Stimulated activated CD8-positive, alpha-beta memory T cell treated with anti-CD3 and anti-CD28 coated beads, Interleukin-2, amount 100 ng/mL, for 1 hour (primary cell): Measurements from ENCODE around the gene NDUFA9.

Source experiments
- DNase-seq, 2 donors: peaks; one replicate each; pipeline ENCODE4 v3.0.0-alpha.2; 2020; ENCODE audit warnings: low read depth in 2 of 2

Gene NDUFA9

DNA sequence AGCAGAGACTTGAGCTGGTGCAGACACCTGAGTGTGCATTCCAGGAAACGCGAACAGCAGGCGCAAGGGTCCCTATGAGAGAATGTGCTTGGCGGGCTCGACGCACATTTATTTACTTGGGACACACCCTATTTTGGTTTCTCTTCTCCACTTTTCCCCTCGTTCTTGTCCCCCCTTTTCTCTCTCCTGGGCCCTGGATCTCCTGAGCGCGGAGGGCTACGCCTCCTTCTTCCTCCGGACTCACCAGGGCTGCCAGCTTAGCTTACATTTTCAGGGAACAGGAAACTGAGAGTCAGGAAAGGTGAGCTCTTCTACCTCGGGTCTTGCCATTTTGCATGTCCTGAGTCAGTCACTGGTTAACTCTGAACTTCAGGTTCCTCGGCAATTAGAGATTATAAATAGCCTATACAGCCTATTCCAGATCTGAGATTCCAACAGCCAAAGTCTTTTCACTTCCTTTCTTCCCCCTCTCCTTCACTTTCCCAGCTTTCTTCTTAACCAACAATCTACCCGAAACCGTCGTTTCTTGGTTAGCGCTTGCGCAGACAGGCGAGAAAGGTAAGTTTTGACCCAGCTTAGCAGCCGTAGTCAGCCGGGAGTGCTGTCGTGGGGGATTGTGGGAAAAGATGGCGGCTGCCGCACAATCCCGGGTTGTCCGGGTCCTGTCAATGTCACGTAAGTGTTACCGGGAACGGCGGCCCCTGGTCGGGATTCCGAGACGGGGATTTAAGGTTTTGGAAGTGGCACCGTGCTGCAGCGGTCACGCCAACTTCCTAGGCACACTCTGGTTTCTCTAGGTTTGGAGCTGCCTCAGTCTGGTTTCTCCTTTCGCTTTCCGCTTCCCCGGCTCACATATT, at the start of gene NDUFA9, which contains the start of gene AKAP3:
TSS of gene NDUFA9 (plus strand) at position 614 of the 857 bp plus-strand sequence. CDS start at position 627, 13 bp downstream.
TSS of gene AKAP3 (minus strand) at position 551 of the 857 bp plus-strand sequence. CDS start 10,855 bp downstream, outside the sequence.
- peak; percentile 39 to 56 for DNase-seq

DNA sequence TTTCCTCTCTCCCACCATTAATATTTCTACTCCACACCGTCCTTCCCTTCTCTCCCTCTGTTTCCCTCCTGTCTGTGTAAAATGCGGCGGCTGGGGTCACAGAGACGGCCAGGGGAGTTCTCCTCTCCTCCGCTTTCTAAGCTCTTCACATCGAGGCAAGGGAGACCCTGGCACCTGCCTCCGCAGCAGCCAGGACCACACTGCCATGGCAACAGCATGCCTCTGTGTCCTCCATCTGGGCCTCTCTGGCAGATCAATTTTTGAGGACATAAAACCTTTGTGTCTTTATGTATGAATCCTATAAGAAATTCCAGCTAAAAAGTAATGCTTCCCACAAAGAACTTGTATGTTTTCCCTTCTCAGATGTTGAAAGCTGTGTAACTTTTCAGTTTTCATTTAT, 45.5 kb upstream of the NDUFA9 start:
- DNase-seq: no peak

DNA sequence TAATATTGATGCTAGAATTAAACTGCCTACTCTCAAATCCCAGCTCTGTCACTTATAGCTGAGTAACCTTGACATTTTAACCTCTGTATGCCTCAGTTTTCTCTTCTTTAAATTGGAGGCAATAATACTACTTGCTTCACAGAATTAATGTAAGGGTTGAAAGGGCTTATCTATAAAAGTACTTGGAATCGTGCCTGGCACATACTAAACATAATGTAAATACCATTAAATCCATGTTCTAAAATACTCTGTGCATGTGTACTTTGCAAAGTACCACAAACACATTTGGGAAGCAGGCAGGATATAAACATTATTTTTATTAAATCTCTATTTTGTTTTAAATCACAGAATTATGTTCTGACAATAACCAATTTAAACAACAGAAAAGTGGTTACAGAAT, 45.0 kb upstream of the NDUFA9 start:
- no peak for DNase-seq

DNA sequence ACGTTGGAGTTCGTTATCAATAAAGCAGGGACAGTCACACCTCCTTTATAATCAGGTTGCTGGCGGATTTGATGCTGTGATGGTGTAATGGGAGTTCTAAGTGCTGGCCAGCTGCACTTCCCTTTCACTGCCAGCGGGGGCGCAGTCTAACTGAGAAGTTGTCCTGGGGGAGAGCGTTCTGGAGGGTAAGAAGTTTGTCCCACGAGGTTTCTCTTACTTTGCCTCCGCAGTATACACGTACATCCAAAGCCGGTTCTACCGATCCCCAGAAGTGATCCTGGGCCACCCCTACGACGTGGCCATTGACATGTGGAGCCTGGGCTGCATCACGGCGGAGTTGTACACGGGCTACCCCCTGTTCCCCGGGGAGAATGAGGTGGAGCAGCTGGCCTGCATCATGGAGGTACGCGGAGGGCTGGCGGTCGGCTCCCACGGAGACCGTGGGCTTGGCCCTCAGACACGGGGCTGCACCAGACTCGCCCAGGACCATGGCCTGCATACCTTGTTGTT, 44.2 kb upstream of the NDUFA9 start:
- peak; percentile 60 to 62 for DNase-seq

DNA sequence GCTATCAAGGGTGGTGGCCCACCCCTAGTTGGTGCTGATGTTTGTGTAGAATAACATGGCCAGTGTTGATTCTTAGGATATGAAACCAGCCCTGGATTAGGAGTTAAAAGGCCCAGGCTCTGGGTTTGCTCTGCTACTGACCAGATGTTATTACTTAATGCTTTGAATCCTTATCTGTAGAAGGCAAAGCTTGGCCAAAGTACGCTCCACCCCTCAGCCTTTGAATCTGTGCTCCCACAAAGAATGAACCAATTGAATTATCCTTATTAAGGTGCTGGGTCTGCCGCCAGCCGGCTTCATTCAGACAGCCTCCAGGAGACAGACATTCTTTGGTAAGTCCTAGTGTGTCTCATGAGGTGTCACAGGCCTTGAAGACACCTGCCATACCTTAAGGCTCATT, 41.9 kb upstream of the NDUFA9 start:
- DNase-seq: no peak

DNA sequence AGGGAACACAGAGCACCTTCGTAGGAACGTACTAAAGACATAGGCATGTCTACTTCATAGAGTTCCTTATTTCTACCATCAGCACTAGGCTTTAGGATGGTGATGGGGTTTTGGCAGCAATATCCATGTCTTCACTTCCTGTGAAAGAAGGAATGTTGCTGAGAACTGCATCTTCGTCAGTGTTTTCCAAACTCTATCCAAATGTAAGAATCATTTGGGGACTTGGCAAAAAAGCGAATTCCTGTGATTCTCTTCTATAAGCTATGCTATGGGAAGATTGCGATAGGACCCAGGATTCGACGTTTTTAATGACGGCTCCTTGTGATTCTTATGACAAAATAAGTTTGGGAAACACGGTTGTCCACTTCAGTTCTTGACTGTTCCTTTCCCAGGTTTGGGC, 39.8 kb upstream of the NDUFA9 start:
- DNase-seq: no peak

DNA sequence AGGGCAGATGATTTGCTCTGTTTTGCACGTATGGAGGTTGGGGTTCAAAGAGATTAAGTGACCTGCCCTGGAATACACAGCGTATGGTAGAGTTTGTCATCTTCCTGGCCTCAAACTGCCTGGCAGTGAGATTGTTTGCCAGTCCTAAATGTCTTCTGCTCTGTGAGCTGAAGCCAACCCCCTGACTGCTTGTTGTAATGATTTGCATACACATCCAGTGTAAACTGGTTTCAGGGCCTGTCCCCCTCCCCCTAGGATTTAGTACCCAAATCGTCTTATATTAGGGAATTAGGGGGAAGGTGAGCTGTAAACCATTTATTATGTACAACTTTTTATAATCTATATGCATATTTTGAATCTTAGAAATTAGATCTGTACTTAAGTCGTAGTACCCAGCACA, 38.4 kb upstream of the NDUFA9 start:
- no peak for DNase-seq

DNA sequence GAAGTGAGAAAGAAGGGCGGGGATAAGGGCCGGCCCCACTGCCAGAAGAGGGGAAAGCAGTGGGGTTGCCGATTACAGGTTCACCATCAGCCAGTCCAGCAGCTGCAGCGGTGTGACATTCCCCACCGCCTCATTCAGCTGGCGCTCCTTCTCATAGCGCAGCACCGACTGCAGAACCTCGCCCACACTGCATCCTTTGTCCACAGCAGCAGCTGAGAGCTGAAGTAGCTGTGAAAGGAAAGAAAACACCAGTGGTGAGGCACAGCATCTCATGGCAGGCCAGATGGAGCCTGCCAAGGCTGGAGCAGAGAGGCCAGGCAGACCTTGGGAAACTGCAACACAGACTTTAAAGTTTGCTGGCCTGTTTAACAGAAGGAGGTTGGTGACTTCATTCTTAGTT, 33.2 kb upstream of the NDUFA9 start:
- no peak for DNase-seq

DNA sequence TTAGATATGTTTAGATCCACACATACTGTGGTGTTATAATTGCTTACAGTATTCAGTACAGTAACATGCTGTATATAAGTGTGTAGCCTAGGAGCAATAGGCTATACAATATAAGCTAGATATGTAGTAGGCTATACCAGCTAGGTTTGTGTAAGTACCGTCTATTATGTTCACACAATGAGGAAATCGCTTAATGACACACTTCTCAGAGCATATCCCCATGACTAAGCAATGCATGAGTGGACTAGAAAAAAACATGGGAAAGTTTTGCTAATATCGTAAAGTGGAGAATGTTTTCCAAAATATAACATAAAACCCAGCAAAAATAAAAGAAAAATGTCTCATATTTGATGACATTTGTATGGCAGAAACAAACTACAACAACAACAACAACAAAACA, 27.4 kb upstream of the NDUFA9 start:
- no peak for DNase-seq

DNA sequence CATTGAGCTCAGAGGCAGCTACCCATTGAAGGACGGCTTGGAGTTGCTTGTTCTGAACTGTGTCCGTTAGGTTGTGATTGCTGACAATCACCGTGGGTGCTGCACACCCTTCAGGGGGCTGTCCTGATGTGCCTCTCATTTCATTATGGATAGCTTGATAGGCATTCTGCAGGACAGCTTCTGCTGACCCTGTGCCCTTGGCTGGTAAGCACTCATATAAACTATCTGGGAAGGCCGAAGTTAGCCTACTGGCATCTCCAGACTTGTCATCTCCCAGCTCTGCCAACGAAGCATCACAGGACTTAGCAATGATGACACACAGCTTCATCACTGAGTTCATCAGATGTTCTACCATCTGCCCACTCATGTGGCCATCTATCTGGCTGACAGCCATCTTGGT, 22.4 kb upstream of the NDUFA9 start:
- DNase-seq: no peak

DNA sequence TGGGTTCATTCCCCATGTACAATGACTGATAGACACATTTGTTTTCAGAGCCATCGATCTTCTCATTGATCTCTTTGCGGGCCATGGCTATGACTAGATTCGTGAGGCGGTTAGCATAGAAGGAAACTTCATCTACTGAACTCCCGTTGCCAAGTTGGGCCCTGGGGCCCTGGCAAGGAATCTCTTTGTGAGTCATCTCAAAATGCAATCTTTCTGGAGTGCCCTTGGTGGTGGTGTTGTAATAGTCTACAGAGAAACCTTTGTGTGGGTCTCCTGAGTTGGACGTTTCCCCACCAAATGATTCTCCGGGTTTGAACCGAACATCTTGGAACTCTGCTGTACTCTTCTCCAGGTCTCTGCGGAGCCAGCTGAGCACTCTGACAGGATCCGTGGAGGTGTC, 20.5 kb upstream of the NDUFA9 start:
- no peak for DNase-seq

DNA sequence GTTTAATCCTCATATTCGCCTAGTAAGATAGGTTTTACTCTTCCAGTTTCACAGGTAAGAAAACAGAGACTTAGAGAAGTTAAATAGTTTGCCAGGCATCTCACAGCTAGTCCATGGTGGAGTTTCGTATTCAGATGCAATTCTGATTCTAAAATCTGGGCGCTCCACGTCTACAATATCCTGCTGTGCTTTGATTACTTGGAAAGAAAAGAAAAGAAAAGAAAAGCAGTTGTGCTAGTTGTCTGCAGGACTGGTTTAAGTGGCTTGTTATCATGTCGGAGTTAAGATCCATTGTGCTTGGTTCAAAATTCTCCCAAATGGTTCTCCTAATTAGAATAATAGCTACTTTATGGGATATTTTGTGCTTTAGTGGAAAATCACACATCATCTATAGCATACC, 18.7 kb upstream of the NDUFA9 start:
- no peak for DNase-seq

DNA sequence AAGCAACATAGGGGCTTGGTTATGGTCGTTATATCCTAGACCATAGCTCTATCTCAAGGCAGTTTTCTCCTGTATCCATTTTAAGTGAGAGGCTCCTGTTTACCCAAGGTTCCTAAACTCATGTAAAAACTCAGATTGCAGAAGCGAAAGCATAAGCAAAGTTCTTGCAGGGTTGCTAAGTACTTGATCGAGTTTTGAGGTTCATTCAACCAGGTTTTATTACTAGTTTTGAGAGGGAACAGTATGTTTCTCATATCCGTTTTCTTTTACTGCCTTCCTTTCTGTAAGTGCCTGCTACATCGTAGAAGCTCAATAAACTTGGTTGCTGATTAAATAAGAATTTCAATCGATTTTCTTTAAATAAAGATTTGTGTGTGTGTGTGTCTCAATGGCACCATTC, 5.2 kb upstream of the NDUFA9 start:
- DNase-seq: no peak

DNA sequence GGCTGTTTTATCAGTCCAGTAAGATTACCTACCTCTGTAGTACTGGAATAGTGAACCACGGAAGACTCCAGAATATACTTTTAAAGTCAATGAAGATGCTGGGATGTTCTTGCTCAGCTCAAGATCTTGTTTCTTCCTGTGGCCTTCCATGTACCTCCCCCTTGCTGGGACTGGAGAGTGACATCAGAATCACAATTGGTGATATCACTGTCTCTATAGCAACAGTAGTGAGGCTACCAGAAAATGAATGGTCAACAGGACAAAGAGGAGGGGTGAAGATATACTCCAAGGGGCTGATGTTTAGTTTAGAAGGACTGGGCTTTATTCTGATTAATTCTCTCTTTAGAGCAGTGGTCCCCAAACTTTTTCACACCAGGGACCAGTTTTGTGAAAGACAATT, 3.9 kb upstream of the NDUFA9 start:
- DNase-seq: no peak

DNA sequence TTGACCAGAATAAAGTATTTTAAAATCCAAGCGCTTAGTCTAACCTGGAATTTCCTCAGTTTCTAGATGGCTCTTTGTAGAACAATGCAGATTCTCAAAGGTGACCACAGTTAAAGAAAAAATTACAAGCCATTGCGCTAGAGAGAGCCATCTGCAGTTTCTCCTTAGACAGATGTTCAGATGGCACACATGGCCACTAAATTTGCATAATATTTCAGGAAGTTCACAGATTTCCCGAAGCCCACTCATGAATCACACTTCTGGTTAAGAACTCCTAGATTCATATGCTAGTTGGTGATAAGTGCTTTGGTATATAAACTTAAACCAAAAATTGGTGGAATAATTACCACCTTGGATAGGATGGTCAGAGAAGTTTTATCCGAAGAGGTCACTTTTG, 812 bp upstream of the NDUFA9 start:
- no peak for DNase-seq

DNA sequence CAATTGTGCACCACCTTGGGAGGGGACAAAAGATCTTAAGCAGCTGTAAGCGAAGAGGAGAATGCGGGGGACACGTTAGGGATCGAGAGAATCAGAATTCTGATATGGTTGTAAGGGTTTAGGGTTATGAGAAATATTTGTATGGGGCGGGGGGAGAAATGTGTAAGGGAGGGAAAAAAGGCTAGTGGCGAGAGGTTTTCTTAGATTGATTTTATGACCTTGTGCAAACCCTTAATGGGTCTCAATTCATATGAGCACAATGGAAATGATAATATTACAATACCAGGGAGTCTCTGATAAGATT, 396 bp downstream of the NDUFA9 start:
- no peak for DNase-seq

DNA sequence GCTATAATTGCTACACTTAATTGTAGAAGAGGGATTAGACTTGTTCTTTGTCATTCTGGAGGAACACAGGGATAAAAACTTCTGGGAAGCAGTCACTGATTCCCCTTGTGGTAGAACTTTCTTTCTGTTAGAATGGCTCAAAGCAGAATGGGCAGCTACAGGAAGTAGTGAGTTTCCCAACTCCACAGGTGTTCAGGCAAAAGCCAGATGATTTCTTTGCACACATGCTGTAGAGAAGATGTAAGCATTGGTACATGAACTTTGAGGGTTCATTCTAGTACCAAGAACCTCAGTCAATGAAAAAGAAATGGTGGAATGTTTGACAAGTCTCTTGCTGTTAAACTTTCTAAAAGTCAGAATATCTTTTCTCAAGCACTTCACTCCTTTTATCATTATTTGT, 4.3 kb downstream of the NDUFA9 start:
- no peak for DNase-seq

DNA sequence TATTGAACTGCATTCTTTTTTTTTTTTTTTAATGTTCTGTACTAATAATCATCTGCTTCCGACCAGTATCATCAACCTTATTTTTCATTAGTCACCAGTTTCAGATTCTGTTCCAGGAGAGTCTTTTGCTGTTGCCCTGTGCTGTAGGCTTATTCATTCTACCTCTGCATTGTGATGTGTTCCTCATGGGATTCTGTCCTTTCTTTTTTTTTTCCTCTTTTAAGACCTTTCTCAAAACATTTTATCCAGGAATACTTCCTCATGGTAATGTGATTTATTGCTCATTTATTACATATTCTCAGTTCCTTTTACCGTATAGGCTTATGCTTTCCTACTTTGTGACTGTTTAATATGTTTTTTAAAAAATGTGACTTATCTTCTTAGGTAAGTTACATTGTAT, 4.8 kb downstream of the NDUFA9 start:
- no peak for DNase-seq

DNA sequence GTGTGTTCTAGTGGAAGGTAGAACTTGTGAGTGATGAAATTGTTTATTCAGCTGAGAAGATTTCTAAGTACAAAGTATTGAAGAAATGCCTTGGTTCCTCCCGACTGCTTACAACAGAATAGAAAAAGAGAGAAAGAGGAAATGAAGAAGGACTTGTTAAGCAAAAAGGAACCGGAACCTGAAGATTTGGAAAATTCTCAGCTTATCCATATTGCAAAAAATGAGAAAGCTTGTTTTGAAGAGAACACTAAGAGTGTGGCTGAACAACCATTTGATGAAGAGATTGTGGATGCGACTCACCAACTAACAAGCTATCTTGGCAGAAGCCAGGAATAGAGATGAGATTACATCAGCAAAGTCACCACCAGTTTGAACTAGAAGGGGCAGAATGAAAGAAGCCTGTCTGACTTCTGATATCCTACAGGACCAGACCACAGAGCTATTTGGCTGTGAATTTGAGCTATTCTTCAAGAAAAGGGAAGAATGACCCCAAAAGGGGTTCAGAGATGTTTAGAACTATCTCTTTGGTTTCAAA, 15.1 kb downstream of the NDUFA9 start:
- no peak for DNase-seq

DNA sequence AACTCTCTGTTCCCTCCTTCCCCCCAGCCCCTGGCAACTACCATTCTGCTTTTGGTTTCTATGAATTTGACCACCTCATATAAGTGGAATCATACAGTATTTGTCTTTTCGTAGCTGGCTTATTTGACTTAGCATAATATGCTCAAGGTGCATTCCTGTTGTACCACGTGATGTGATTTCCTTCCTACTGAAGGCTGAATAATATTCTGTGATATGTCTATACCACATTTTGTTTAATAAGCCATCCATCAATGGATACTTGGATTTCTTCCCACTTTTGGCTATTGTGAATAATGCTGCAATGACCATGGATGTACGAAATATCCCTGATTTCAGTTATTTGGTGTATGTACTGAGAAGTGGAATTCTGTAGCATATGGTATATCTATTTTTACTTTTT, 16.3 kb downstream of the NDUFA9 start:
- DNase-seq: no peak

DNA sequence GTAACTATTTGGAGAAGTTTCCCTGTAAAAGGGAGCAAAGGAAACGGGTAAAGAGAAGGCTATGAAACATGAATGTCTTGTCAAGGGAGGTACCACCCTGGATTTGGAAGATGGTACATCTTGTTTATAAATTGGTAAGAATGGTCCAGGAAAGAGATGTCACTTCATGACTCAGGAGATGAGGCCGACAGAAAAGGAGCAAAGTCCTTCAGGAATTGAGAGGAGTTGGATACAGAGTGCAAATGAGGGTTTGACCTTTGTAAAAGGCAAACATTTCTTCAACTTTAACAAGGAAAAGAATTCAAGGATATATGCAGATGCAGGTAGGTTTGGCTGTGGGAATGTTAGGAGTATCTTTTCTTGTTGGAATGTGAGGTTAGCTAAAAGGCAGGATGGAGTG, 30.8 kb downstream of the NDUFA9 start:
- no peak for DNase-seq

DNA sequence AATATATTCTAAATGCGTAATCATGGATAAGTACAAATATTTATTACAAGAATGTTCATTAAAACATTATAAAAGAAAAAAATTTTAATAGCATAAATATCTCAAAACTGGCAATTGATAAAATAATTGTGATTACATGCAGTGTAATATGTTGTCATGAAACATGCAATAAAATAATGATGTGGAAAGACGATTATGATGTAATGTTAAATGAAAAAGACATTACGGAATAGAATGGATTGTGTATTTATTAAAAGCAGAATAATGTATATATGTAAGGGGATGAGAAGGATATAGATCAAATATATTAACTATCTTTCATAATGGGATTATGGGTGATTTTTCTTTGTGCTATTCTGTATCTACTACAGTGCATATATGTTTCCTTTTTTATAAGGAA, 32.8 kb downstream of the NDUFA9 start:
- DNase-seq: no peak

DNA sequence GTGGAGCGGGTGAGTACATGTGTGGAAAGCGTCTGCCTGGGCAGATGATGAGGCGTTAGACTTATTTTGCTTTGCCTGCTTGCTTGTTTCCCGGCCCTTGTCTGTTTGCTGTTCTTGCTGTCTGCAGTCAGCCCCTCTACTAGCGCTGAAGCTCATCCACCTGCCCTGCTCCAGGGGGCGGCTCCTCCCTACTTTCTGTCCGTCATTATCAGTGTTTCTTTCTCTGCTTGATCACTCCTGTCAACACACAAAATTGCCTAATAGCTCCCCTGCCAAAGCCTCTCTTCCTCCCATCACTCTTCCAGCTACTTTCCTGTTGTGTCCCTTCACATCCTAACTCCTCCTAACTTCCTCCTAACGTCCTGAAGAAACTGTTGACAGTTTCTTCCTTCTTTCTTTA, 36.4 kb downstream of the NDUFA9 start:
- DNase-seq: no peak

DNA sequence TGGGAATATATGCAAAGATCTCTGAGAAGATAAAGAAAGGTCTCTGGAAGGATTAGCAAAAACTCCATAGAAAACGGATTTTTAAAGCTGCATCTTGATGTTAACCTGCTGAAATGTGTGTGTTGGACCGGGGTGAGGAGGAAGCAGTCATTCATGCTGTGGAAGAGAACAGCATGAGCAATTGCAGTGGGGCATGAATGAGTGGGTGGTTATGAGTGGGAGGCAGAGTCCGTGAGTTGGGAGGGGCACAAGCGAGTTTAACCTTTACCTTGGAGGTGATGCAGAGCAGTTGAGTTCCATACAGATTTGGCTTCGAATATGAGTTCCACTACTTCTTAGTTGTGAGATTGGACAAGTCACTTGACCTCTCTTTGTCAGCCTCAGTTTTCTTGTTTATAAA, 41.8 kb downstream of the NDUFA9 start:
- no peak for DNase-seq
